ENCODE results near the gene TBX3.
A peak's percentile ranks its signal among the peaks of the same experiment; 100 is the strongest.

TBX3 gene

GRCh38 chr12:114668151-114668885, 15.7 kb downstream of the TBX3 start:
- DNase-seq (ENCODE audit: low spot score): peak; percentile 33

GRCh38 chr12:114667669-114668150, 16.3 kb downstream of the TBX3 start:
- no peak for DNase-seq (ENCODE audit: low spot score)

- no peak for DNase-seq (ENCODE audit: low spot score)
Observed at GRCh38 chr12:114666746-114667668, 17.0 kb downstream of the TBX3 start.

- no peak for DNase-seq (ENCODE audit: low spot score)
Observed at GRCh38 chr12:114665411-114666260, 18.3 kb downstream of the TBX3 start.

GRCh38 chr12:114664651-114665320, 19.2 kb downstream of the TBX3 start:
- DNase-seq (ENCODE audit: low spot score): no peak

- peak; percentile 64 for DNase-seq (ENCODE audit: low spot score)
Observed at GRCh38 chr12:114662512-114663177, 21.3 kb downstream of the TBX3 start.

- DNase-seq (ENCODE audit: low spot score): no peak
Observed at GRCh38 chr12:114661245-114661644, 22.7 kb downstream of the TBX3 start.

- no peak for DNase-seq (ENCODE audit: low spot score)
Observed at GRCh38 chr12:114659084-114659483, 24.9 kb downstream of the TBX3 start.

GRCh38 chr12:114658002-114658441, 26.0 kb downstream of the TBX3 start:
- DNase-seq (ENCODE audit: low spot score): no peak

GRCh38 chr12:114657597-114657920, 26.4 kb downstream of the TBX3 start:
- no peak for DNase-seq (ENCODE audit: low spot score)

- no peak for DNase-seq (ENCODE audit: low spot score)
Observed at GRCh38 chr12:114656906-114657596, 26.9 kb downstream of the TBX3 start.

- no peak for DNase-seq (ENCODE audit: low spot score)
Observed at GRCh38 chr12:114655934-114656749, 27.8 kb downstream of the TBX3 start.

- no peak for DNase-seq (ENCODE audit: low spot score)
Observed at GRCh38 chr12:114649585-114649984, 34.4 kb downstream of the TBX3 start.

GRCh38 chr12:114648711-114649110, 35.3 kb downstream of the TBX3 start:
- DNase-seq (ENCODE audit: low spot score): no peak

- DNase-seq (ENCODE audit: low spot score): no peak
Observed at GRCh38 chr12:114638790-114639435, 45.1 kb downstream of the TBX3 start.

GRCh38 chr12:114636723-114637480, 47.1 kb downstream of the TBX3 start:
- DNase-seq (ENCODE audit: low spot score): no peak

GRCh38 chr12:114631242-114631641, 52.7 kb downstream of the TBX3 start:
- no peak for DNase-seq (ENCODE audit: low spot score)

- no peak for DNase-seq (ENCODE audit: low spot score)
Observed at GRCh38 chr12:114628199-114628598, 55.8 kb downstream of the TBX3 start.

Measured in pons (tissue), 1 donor.